Mononuclear cell (primary cell): ENCODE data around the gene RFX7. TPM values are rescaled to one million over a fixed set of nuclear protein-coding genes. Genes with fewer than 3 reads are reported as not detected.

Experiments used
- H3K27me3 ChIP-seq: 2 replicates; pipeline ENCODE4 v1.6.0; 2011; ENCODE audit warnings: low read length, control low read depth; ENCODE audit not compliant: insufficient read depth
- H3K4me1 ChIP-seq: 2 replicates; pipeline ENCODE4 v1.5.1; 2011; ENCODE audit warnings: mild to moderate bottlenecking, low read length, control low read depth; ENCODE audit not compliant: insufficient read depth
- H3K4me3 ChIP-seq: 2 replicates; pipeline ENCODE4 v1.5.1; 2011; ENCODE audit warnings: mild to moderate bottlenecking, low read length, moderate library complexity
- H3K9me3 ChIP-seq: 2 replicates; pipeline ENCODE4 v1.5.1; 2011; ENCODE audit warnings: low read depth, mild to moderate bottlenecking, control low read depth, low read length
- total RNA-seq: library from RNA; depleted of rRNA; stranded (reverse); fragments of >200 nt; gene quantifications from one replicate; pipeline ENCODE4 v1.2.3, GENCODE V29; 2012

Gene RFX7
- total RNA-seq, 1 donor = 15.5 TPM

DNA sequence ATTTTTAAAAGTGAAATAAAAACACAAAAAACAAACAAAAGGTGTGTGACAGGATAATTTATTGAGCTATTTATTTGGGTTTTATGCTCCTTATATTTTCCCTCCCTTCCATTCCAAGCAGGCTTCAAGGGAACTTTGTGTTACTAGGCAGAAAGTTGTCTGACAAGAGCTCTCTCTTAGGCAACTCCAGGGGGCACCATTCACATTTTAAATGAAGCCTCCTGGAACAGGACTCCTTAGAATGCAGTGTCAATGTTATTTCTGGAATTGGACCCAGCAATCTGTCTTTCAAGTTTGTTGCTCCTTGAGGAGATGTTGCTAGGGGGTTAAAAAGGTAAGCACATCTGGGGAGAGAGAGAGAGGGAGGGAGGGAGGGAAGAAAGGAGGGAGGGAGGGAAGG, 5.4 kb upstream of the RFX7 start:
- peaks cover 10% of the 10 kb centered on the region for H3K27me3 ChIP-seq
- no peaks in the 10 kb centered on the region for H3K9me3 ChIP-seq
- no peak overlapping the region for H3K4me3 ChIP-seq
- peaks cover 18% of the 10 kb centered on the region for H3K4me1 ChIP-seq

GRCh38 chr15:56248311-56248992, 4.8 kb upstream of the RFX7 start:
- Histone ChIP-seq H3K4me1 (peaks cover 18% of the 10 kb centered on the region), H3K9me3 (no peaks in the 10 kb centered on the region), H3K4me3 (no peak overlapping the region), H3K27me3 (peaks cover 6% of the 10 kb centered on the region)

DNA sequence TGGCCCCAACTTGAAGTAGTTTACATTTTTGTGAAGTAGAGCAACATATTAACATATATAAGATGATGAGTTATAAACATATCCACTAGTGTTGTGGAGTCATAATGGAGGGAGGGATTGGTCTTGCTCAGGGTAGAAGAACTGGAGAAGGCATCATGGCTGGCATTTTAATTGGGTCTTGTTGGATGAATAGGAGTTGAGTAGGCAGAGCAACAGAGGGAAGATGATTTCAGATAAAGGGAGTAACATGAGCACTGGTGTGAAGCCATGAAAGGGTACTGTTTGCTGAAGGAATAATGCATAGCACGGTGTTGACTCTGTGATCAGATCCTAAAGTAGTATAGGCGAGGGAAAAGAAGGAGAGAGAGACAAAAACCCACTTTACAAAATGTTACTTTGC, 3.6 kb upstream of the RFX7 start:
- no peaks in the 10 kb centered on the region for H3K9me3 ChIP-seq
- no peaks in the 10 kb centered on the region for H3K27me3 ChIP-seq
- no peak overlapping the region for H3K4me3 ChIP-seq
- H3K4me1 ChIP-seq = peaks cover 18% of the 10 kb centered on the region

DNA sequence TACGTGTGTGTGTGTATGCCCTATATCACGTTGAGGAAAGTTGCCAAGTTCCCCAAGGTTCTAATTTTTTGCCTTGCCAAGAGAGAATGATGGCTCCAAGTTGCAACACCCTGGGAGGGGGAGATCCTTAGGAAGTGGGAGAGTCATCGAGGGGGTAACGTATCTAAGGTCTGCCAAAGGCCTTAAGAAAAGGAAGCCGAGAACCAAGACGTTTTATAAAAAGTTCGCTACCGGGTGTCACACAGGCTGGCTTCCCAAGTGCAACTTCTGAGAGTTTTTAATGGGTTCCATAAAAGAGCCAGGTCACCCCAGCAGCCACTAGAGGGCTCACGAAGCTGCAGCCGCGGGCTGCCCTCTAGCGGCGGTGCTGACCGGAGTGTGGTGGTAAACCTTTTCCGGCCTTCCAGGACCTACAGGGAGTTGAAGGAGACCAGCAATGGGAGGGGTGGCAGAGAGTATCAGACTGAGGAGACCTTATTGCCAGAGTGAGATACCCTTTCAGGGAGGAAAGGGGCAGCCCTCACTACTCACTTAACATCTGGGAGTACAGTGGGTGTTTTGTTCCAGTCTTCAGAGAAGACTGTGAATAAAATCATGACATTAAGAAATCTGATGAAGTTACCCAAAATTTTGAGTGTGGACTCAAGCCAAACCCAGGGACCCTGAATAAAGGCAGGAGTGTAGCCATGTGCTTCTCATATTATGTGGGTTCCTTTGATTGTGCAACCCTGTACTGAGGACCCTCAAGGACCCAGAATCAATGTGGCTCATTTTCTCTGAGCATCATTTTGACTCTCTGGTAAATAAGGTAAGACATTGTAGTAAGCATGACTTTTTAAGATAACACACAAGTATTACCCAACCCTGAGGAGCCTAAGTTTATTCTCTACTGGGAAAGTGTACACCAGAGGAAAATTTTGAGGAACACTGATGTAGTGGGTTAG, 2.5 kb upstream of the RFX7 start:
- Histone ChIP-seq H3K9me3 (no peaks in the 10 kb centered on the region), H3K4me3 (peak overlapping the region; percentile 25), H3K4me1 (peaks cover 23% of the 10 kb centered on the region), H3K27me3 (no peaks in the 10 kb centered on the region)

- no peaks in the 10 kb centered on the region for H3K27me3 ChIP-seq
- no peak overlapping the region for H3K4me3 ChIP-seq
Observed at GRCh38 chr15:56244811-56245576, 1.3 kb upstream of the RFX7 start.

DNA sequence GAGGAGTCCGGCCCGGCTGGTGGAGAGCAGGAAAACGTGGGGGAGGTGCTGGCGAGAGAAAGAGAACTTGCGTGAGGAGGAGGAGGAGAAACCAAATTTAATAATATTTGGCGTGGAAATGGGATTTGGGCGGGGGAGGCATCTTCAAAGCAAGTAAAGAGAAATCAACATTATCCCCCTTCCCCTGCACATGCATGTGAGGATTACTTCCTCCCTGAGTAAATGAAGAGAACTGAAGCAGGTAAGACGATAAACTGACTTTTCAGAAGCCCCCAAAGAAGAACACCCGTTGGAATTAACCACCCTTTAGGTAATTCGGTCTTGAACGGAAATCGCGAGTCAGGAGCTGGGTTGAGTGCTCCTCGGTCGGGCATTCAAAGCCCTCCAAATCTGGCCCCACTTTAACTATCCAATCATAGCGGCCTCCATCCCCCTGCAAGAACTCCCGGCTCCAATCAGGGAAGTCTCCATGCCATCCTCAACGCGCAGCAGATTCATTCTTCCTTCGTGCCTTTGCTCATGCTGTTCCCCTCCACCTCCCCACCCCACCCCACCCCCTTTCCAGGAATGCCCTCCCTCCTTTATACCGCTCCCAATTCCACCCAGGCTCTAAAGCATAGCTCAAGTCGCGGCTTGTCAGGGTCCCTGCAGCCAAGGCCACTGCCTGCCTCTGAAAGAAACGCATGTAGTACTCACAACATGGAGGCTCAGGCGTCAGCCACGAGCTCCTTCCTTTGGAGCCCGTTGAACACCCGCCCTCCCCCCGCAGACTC, 545 bp upstream of the RFX7 start:
- Histone ChIP-seq H3K27me3 (no peaks in the 10 kb centered on the region), H3K9me3 (no peaks in the 10 kb centered on the region), H3K4me3 (peak overlapping the region; percentile 76), H3K4me1 (peaks cover 23% of the 10 kb centered on the region)

More at GRCh38 chr15:56244811-56245576, 1.3 kb upstream of the RFX7 start:
- no peaks in the 10 kb centered on the region for H3K9me3 ChIP-seq
- H3K4me1 ChIP-seq = peaks cover 23% of the 10 kb centered on the region

- no peaks in the 10 kb centered on the region for H3K27me3 ChIP-seq
- peaks cover 23% of the 10 kb centered on the region for H3K4me1 ChIP-seq
- peak overlapping the region; percentile 76 for H3K4me3 ChIP-seq
Observed at GRCh38 chr15:56242576-56243162, 1.0 kb downstream of the RFX7 start.

GRCh38 chr15:56241374-56242105, 2.1 kb downstream of the RFX7 start:
- Histone ChIP-seq H3K4me3 (no peak overlapping the region), H3K4me1 (peaks cover 23% of the 10 kb centered on the region), H3K9me3 (no peaks in the 10 kb centered on the region), H3K27me3 (no peaks in the 10 kb centered on the region)

More at GRCh38 chr15:56242576-56243162, 1.0 kb downstream of the RFX7 start:
- H3K9me3 ChIP-seq = no peaks in the 10 kb centered on the region

DNA sequence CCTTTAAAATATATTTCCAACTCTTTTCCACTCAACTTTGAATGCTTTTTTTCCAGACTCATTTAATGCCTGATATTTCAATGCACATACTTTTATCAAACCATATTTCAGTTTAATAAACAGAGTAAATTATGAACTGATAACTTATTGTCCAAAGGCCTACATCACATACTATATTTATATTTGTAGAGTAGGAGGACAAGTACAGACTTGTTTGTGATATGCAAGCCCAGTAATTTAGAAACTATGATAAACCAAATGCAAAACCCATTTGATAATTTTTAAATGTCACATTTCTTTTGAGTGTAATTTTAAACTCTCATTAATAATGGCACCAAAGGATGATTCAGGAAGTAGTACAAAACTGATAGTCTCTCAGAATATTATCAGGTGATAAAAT, 3.3 kb downstream of the RFX7 start:
- Histone ChIP-seq H3K27me3 (no peaks in the 10 kb centered on the region), H3K4me3 (no peak overlapping the region), H3K4me1 (peaks cover 14% of the 10 kb centered on the region), H3K9me3 (no peaks in the 10 kb centered on the region)

- H3K27me3 ChIP-seq = no peaks in the 10 kb centered on the region
- no peak overlapping the region for H3K4me3 ChIP-seq
- H3K4me1 ChIP-seq = no peaks in the 10 kb centered on the region
- peaks cover 25% of the 10 kb centered on the region for H3K9me3 ChIP-seq
Observed at GRCh38 chr15:56236197-56236596, 7.5 kb downstream of the RFX7 start.

DNA sequence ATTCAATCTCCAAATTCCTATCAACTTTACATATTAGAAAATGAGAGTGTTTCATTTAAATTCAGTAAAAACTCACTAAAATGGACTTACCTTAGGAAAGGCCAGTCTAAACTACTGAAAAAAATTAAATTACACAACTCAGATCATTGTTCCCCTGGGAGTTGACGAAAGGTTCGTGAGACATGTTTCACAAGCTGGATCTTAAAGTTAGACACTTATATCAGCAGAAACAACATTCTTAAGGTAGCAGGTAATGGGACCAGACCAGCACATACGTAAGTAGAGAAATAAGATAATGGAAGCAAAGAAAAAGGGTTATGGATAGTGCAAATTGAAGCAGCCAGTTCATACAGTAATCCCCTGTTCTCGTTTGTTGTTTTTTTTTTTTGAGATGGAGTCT, 8.9 kb downstream of the RFX7 start:
- Histone ChIP-seq H3K27me3 (no peaks in the 10 kb centered on the region), H3K9me3 (peaks cover 35% of the 10 kb centered on the region), H3K4me1 (no peaks in the 10 kb centered on the region), H3K4me3 (no peak overlapping the region)

DNA sequence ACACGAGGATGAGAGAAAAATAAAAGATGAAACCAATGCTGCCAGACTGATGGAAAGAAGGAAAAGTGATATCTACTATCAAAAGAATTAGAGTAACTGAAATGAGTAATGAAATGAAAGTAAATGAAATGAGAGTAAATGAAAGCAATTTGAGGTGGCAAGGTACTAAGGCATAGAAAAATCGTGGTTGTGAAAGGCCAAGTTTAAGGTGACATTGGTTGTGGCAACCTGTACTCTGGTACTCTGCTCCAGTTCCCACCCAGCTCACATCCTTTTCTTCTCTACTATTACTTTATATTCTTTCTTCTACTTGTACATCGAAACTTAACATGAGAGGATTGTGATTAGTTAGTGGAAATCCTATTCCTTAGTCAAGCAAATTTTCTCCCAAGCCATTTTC, 10.1 kb downstream of the RFX7 start:
- Histone ChIP-seq H3K4me3 (no peak overlapping the region), H3K9me3 (peaks cover 38% of the 10 kb centered on the region), H3K27me3 (no peaks in the 10 kb centered on the region), H3K4me1 (no peaks in the 10 kb centered on the region)

DNA sequence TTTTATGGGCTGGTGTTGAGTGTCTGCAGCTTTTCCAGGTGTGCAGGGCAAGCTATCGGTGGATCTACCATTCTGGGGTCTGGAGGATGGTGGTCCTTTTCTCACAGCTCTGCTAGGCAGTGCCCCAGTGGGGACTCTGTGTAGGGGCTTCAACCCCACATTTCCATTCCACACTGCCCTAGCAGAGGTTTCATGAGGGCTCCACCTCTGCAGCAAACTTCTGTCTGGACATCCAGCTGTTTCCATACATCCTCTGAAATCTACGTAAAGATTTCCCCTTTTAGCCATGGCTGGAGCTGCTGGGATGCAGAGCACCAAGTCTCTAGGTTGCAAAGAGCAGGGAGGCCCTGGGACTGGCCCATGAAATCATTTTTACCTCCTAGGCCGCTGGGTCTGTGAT, 11.6 kb downstream of the RFX7 start:
- Histone ChIP-seq H3K9me3 (peaks cover 49% of the 10 kb centered on the region), H3K27me3 (no peaks in the 10 kb centered on the region), H3K4me3 (no peak overlapping the region), H3K4me1 (no peaks in the 10 kb centered on the region)
